CD4-positive, alpha-beta T cell (primary cell): ENCODE measurements around the gene KDM4F. TPM values are rescaled to one million over a fixed set of nuclear protein-coding genes. Genes with fewer than 3 reads are reported as not detected.
A peak's percentile ranks its signal among the peaks of the same experiment; 100 is the strongest.
"Not testable (repeated sequence)": the region's sequence is repeated elsewhere in the genome, so short reads cannot be mapped to it uniquely, and the experiment has no call there.

Experiments used
- ATAC-seq: fragments of 200-7000 bp; cut with Tn5 transposase; one replicate; pipeline ENCODE4 v1.10.0; 2022; ENCODE audit warnings: mild to moderate bottlenecking; ENCODE audit not compliant: poor library complexity
- CTCF ChIA-PET: fragments of 350-600 bp; sonication (Branson Sonifier 250); formaldehyde crosslinking; loops from one replicate; lab custom pipeline; 2021; ENCODE audit warnings: antibody characterized with exemption, inconsistent platforms; lab: Charles Lee
- POLR2A ChIA-PET: fragments of 350-600 bp; sonication (Branson Sonifier 250); formaldehyde crosslinking; loops from one replicate; lab custom pipeline; 2021; ENCODE audit warnings: antibody characterized with exemption, inconsistent platforms; lab: Charles Lee
- DNase-seq, 14 experiments: peaks; one replicate each; pipeline ENCODE4 v3.0.0-alpha.2; 2013 to 2020; ENCODE audit warnings: mixed read lengths in 2 of 14
- H3K27ac ChIP-seq, 2 donors: one replicate each; pipeline versions ENCODE4 v1.5.1 to v1.7.0; 2013; ENCODE audit warnings: low read length in 2 of 2, low read depth in 1 of 2, mild to moderate bottlenecking in 1 of 2
- H3K27me3 ChIP-seq, 2 experiments: 1 replicate in 1 of 2; 2 replicates in 1 of 2; pipeline versions ENCODE4 v1.6.1 to v1.7.0; 2013; ENCODE audit warnings: low read length in 2 of 2, control low read depth in 1 of 2, mild to moderate bottlenecking in 1 of 2, moderate library complexity in 1 of 2; ENCODE audit not compliant: insufficient read depth in 2 of 2, control insufficient read depth in 1 of 2
- H3K36me3 ChIP-seq: one replicate; pipeline ENCODE4 v1.6.1; 2013; ENCODE audit warnings: low read length, control low read depth; ENCODE audit not compliant: insufficient read depth
- H3K4me1 ChIP-seq: one replicate; pipeline ENCODE4 v1.6.1; 2013; ENCODE audit warnings: low read length, control low read depth; ENCODE audit not compliant: insufficient read depth
- H3K4me3 ChIP-seq: one replicate; pipeline ENCODE4 v1.5.1; 2013; ENCODE audit warnings: mild to moderate bottlenecking, low read length, moderate library complexity
- H3K9me3 ChIP-seq, 2 experiments: 1 replicate in 1 of 2; 2 replicates in 1 of 2; pipeline versions ENCODE4 v1.6.1 to v1.7.0; 2013; ENCODE audit warnings: low read length in 2 of 2, mild to moderate bottlenecking in 2 of 2, control low read depth in 1 of 2, moderate library complexity in 1 of 2; ENCODE audit not compliant: control insufficient read depth in 1 of 2, insufficient read depth in 1 of 2
- H3K27ac Mint-ChIP-seq: one replicate; pipeline ENCODE4 v1.8.0; 2020; ENCODE audit warnings: mixed read lengths
- H3K27me3 Mint-ChIP-seq: one replicate; pipeline ENCODE4 v1.8.0; 2021; ENCODE audit warnings: mixed read lengths
- H3K36me3 Mint-ChIP-seq: one replicate; pipeline ENCODE4 v1.8.0; 2021; ENCODE audit warnings: low read depth, mixed read lengths
- H3K4me1 Mint-ChIP-seq: one replicate; pipeline ENCODE4 v1.8.0; 2021; ENCODE audit warnings: low read depth, mixed read lengths
- H3K4me3 Mint-ChIP-seq: one replicate; pipeline ENCODE4 v1.8.0; 2020; ENCODE audit warnings: mild to moderate bottlenecking, mixed read lengths
- H3K9me3 Mint-ChIP-seq: one replicate; pipeline ENCODE4 v1.8.0; 2020; ENCODE audit warnings: mixed read lengths
- intact Hi-C, 2 experiments: fragments of 100-400 bp; cut with DNase I in 1 of 2; cut with micrococcal nuclease in 1 of 2; formaldehyde crosslinking; loops; one replicate each; pipeline versions ENCODE4 v1.15.1 to v1.9.0; 2023 to 2025; cut with DNase I, micrococcal nuclease
- total RNA-seq, 174 experiments: library from RNA in 2 of 174; stranded (reverse) in 2 of 174; gene quantifications; one replicate each; pipeline ENCODE4 v1.2.3 and lab custom pipeline; 2021 to 2026
- TF ChIP-seq, protein P1 (sequence below): fragments of 200-600 bp; IDR thresholded peaks from one replicate; pipeline ENCODE4 v1.8.0; 2022; ENCODE audit warnings: antibody characterized with exemption, mild to moderate bottlenecking

The KDM4F gene
- total RNA-seq, 2 experiments from 2014 or later: not detected

- Histone ChIP-seq H3K4me1 (no peaks in the 10 kb centered on the region), H3K27ac (no peak overlapping the region), H3K27me3 (no peaks in the 10 kb centered on the region), H3K4me3 (no peak overlapping the region), H3K36me3 (no peaks in the 10 kb centered on the region), H3K9me3 (no peaks in the 10 kb centered on the region)
- no peak for ATAC-seq
- H3K27me3 Mint-ChIP-seq: peaks cover 2% of the 10 kb centered on the region
- no peak overlapping the region for H3K27ac Mint-ChIP-seq
- POLR2A ChIA-PET: no interaction called here
- TF ChIP-seq, protein P1, sequence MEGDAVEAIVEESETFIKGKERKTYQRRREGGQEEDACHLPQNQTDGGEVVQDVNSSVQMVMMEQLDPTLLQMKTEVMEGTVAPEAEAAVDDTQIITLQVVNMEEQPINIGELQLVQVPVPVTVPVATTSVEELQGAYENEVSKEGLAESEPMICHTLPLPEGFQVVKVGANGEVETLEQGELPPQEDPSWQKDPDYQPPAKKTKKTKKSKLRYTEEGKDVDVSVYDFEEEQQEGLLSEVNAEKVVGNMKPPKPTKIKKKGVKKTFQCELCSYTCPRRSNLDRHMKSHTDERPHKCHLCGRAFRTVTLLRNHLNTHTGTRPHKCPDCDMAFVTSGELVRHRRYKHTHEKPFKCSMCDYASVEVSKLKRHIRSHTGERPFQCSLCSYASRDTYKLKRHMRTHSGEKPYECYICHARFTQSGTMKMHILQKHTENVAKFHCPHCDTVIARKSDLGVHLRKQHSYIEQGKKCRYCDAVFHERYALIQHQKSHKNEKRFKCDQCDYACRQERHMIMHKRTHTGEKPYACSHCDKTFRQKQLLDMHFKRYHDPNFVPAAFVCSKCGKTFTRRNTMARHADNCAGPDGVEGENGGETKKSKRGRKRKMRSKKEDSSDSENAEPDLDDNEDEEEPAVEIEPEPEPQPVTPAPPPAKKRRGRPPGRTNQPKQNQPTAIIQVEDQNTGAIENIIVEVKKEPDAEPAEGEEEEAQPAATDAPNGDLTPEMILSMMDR: no peak
- no peaks in the 10 kb centered on the region for H3K36me3 Mint-ChIP-seq
- intact Hi-C loops: no loop called here
- no peaks in the 10 kb centered on the region for H3K4me1 Mint-ChIP-seq
- H3K4me3 Mint-ChIP-seq: no peak overlapping the region
- H3K9me3 Mint-ChIP-seq: no peaks in the 10 kb centered on the region
- CTCF ChIA-PET: no interaction called here
- DNase-seq: no peak
Observed at GRCh38 chr11:95028357-95028756, 20.9 kb upstream of the KDM4F start.

DNA sequence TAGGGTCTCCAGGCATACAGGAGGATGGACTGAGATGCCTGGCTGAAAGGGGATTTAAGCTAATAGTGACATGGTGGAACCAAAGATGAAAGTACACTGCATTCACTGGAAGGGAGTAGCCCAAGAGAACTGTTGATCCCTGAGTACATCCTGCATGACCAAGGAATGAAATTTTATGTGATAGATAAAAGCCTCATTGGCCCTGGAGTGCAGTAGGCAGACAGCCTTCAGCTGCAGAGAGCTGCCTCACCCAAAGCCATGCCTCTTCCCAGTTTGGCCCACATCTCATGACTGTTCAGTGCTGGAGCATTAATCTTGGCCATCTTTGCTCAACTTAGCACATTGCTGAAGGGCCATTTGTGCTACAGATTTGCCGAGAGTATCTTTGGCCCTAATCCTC lies 16.2 kb upstream of the KDM4F start:
- ATAC-seq: no peak
- H3K9me3 ChIP-seq: no peaks in the 10 kb centered on the region
- Mint-ChIP-seq H3K27ac (no peak overlapping the region), H3K27me3 (peaks cover 14% of the 10 kb centered on the region), H3K9me3 (no peaks in the 10 kb centered on the region), H3K36me3 (no peaks in the 10 kb centered on the region), H3K4me3 (no peak overlapping the region), H3K4me1 (no peaks in the 10 kb centered on the region)
- no peak overlapping the region for H3K4me3 ChIP-seq
- H3K4me1 ChIP-seq: no peaks in the 10 kb centered on the region
- DNase-seq: no peak
- intact Hi-C loops: no loop called here
- ChIA-PET CTCF (no interaction called here), POLR2A (no interaction called here)
- TF ChIP-seq, protein P1: no peak
- H3K27me3 ChIP-seq: peaks cover 0 to 7% of the 10 kb centered on the region in 2 experiments
- H3K27ac ChIP-seq: no peak overlapping the region
- H3K36me3 ChIP-seq: no peaks in the 10 kb centered on the region

DNA sequence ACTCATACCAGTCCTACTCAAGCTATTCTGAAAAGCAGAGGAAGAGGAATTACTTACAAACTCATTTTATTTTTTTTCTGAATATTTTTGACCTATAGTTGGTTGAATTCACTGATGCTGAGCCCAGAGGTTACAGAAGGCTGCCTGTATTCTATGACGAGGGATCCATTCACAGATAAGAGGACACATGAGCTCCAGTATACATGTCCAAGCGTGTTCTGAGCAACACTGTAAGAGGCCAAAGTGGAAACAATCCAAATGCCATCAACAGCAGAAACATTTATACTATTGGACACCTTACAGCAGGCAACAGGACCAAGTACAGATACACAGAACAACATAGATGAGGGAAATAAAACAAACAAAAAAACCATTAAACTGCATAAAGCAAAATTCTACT lies 13.9 kb upstream of the KDM4F start:
- Mint-ChIP-seq H3K9me3 (no peaks in the 10 kb centered on the region), H3K27ac (no peak overlapping the region), H3K27me3 (peaks cover 29% of the 10 kb centered on the region), H3K4me1 (no peaks in the 10 kb centered on the region), H3K36me3 (no peaks in the 10 kb centered on the region), H3K4me3 (no peak overlapping the region)
- no peaks in the 10 kb centered on the region for H3K9me3 ChIP-seq
- TF ChIP-seq, protein P1: no peak
- H3K4me1 ChIP-seq: no peaks in the 10 kb centered on the region
- DNase-seq (no peak), ATAC-seq (no peak)
- H3K4me3 ChIP-seq: no peak overlapping the region
- H3K27ac ChIP-seq: no peak overlapping the region
- peaks cover 0 to 7% of the 10 kb centered on the region in 2 experiments for H3K27me3 ChIP-seq
- CTCF ChIA-PET: no interaction called here
- intact Hi-C loops: no loop called here
- H3K36me3 ChIP-seq: no peaks in the 10 kb centered on the region
- POLR2A ChIA-PET: no interaction called here

DNA sequence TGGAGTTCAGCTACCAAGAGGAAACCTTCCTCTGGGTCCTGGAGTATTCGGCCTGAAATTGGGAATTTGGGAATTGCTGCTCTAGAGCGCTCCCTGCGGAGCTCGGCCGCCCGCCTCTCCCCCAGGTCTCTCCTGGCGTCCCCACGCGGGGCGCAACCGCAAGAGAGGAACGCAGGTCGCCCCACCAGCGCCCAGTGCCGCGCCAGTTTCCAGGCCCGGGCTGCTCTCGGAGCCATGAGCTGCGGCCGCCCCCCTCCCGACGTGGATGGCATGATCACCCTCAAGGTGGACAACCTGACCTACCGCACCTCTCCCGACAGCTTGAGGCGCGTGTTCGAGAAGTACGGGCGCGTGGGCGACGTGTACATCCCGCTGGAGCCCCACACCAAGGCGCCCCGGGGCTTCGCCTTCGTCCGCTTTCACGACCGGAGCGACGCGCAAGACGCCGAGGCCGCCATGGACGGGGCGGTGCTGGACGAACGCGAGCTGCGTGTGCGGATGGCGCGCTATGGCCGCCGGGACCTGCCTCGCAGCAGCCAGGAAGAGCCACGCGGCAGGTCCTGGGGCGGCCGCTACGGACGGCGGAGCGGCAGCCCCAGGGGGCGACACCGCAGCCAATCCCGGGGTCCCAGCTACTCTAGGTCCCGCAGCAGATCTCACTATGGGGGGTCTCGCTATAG lies 11.7 kb upstream of the KDM4F start:
- peak overlapping the region; percentile 44 for H3K4me3 ChIP-seq
- H3K4me1 ChIP-seq, H3K4me1 Mint-ChIP-seq, H3K27me3 ChIP-seq, intact Hi-C loops, H3K36me3 Mint-ChIP-seq, H3K27ac Mint-ChIP-seq, H3K9me3 Mint-ChIP-seq, H3K9me3 ChIP-seq, H3K4me3 Mint-ChIP-seq, H3K36me3 ChIP-seq, H3K27ac ChIP-seq: not testable (repeated sequence)
- H3K27me3 Mint-ChIP-seq: peaks cover 44% of the 10 kb centered on the region
- DNase-seq (peak in 5 of 14 experiments; percentile 11 to 39 (median 25)), ATAC-seq (peak; percentile 26)
- CTCF ChIA-PET: interaction anchor here (1.6 kb wide), 1 partner anchor 29 kb away, joined by 3 read pairs; the partner anchor contains the start of gene SRSF8
- POLR2A ChIA-PET: interaction anchor here (1.2 kb wide), 1 partner anchor 29 kb away, joined by 3 read pairs; the partner anchor contains the start of gene SRSF8
